ENCODE results near the gene ZNF80.

ZNF80 gene

DNA sequence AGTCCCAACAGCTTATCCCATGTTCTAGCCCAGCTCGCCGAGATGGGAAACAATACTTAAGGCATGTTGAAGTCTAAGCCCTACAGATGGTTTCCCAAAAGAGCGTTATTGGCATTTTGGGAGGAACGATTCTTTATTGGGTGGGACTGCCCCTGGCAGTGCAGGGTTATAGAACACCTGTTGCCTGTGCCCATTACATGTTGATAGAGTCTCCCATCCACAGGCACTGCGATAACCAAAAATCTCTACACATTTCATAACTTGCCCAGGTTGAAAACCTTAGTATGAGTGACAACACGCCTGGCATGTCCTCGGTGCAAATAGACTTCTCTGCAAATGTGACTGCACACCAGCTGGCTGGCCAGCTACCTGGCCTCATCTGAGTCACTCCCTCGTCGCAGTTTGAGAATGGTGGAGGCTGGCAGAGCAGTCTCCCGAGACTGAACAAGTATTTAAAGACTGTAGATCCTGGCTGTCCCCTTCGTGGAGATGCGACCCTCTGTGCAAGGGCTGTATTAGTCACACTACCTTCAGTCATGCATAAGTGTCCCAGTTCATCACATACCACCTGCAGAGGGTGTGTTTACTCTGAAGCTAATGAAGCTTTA lies 18.7 kb downstream of the ZNF80 start:
- no peak for DNase-seq (ENCODE audit: low read depth)

DNA sequence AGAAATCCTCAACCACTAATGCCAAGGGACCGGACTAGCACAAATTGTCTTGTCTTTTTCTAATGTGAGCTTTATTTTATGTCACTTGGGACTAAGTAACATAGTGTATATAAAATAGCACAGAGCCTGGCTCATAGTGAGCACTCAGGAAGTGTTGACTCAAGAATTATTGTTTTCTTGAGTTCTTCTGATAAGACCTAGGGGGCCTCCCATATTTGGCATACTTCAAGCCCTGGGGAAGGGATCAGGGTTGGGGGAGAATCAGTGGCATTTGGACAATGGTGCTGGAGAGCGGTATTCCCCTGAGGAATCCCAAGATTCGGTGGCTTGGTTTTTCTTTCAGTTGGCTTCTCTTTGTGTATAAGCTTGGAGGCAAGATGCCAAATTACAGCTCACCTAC lies 19.4 kb downstream of the ZNF80 start:
- no peak for DNase-seq (ENCODE audit: low read depth)

DNA sequence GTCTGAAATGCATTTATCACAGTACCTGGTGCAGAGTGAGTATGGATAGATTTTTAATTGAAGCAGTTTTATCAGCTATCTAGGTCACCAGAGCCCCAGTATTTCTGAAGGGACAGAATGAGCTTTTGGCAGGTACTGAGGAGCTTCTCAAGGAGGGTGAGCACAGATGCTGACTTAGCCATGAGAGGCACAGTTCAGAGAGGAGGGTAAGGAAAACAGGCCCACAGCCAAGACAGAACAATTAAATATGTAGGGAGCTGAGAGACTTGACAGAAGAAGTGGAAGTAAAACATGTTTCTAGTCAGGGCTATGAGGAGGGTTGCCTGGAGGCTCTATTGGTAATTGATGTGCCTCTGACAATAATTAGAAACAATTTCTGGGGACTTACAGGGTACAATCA lies 20.1 kb downstream of the ZNF80 start:
- no peak for DNase-seq (ENCODE audit: low read depth)

DNA sequence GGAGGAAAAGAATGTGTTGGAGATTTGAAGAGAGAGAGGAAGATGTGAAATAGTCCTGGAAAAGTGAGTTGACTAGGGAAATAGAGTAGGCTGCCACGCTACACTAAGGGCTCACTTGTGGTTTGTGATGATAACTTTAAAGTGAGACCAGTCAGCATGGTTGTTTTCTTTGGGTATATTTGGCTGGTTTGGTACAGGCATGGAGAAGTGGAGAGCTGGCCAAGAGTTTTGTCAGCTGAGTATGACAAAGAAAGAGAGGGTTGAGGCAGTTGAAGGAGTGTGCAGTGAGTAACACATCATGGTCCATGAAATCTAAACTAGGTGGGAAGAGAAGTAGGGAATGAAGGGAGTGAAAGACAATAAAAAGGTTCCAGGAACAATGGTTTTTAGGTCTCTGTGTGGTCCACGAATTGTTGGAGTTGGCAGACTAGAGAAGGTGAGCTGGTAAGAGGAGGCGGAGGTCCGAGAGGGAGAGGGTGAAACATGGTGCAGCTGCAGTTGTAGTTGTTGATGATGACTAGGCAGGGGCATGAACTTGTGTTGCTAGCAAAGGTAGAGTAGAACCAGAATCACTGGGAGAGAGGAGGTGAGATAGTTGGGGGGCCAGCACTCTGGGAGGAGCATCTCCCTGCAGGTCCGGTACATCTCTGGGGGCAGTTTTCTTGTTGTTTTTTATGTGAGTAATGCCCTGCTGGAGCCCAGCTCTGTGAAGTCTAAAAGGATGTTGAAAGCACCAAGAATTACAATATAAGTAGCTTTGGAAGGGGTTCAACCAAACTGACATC lies 21.0 kb downstream of the ZNF80 start:
- DNase-seq (ENCODE audit: low read depth), result no peak

DNA sequence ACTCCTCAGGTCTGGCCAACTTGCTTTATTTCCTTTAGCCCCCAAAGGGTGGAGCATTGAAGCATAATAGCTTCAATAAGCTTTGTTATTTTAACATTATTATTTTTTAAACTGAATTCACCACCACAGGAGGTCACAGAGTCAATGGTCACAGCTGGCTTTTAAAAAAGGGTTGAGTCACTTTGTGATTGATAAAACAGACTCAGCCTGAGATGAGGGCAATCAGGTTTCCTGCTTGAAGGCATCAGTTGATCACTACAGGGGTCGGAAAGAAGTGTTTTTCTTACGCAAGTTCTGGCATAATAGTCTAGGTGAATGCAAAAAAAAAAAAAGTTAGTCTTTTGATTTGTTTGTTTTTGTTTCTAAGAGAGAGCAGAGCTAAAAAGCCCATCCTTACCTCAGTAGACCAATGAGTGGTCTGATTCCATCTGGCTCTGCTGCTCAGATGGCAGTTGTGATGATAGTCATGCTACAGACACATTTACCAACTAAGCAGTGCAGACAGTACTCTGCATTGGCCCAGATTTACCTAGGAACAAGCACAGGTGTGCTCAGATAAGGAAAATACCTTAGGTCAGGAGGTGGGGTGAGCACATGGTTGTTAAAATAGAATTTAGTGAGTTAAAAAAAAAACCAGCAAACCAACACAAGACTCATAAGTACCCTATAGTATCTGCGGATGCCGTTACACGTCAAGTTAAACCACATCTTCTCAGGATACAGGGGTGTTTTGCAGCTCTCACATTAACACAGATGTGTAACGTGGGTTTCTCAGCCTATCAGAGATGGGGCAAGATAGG lies 22.6 kb downstream of the ZNF80 start:
- no peak for DNase-seq (ENCODE audit: low read depth)

DNA sequence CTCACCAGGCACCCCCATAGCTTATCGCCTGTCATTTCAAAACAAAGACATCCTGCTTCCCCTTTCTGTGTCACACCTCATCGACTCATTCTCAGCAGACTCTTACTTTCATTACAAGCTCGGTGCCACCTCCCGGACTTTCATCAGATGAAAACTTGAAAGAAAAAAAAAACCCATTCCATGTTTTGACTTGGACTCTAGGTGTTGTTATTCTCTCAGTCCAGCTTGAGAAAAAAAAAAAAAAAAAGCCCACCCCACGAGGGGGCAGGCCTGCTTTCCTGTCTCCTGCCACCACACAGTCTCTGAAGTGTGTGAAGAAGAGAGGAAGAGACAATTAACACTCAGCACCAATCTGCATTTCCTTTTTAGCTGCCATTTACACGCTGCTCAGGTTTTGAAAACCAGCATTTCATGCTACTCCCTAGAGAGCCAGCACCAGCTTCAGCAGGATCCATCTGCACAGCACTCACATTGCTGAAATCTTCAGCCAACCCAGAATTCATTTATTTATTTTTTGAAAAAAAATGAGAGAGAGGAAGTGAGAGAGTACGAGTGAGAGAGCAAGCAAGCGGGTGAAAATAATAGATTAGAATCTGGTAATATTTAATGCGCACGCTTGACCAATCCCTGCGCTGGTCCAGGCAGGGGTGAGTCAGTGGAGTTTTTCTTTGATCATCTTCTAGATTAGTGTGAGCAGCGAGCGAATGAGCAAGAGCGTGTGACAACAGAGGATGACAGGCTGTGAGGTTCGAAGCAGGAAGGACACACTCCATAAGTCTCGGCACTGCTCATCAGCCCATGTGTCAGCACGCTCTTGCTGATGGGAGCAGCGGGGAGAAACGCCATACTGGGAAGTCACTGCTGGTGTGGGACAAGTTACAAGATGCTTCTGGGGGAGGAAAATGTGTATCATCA lies 23.5 kb downstream of the ZNF80 start:
- peak; percentile 37 for DNase-seq (ENCODE audit: low read depth)

DNA sequence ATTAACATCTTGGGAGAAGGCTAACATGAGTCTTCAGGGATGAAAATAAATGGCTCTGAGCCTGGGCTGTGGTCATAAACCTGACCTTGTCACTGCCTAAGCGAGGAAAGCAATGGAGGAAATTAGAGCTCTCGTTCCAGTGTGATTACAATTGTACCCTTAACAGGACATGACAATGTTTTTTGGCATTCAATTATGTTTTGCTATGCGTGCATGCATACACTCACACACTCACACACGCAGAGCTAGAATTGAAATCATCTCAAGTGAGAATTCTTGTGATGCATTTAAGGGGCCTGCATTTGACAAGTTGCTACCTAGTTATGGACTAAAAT lies 24.1 kb downstream of the ZNF80 start:
- DNase-seq (ENCODE audit: low read depth), result no peak

DNA sequence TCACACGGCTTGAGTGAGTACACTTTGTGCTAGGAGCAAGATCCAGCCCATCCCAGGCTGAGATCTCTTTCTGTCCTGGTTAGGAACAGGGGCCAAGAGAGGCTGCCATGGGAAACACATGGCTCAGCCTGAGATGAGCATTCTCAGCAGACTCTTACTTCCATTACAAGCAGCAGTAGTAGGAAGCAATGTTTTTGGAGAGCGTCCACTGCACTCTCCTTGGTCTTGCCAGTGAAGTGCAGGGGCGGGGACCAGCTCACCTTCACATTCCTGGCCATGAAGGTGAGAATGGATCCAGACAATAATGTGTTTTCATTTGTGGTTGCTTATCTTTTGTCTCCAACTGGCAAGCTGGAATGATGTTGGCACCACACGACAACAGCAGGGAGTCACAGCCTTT lies 24.7 kb downstream of the ZNF80 start:
- DNase-seq (ENCODE audit: low read depth), result no peak

DNA sequence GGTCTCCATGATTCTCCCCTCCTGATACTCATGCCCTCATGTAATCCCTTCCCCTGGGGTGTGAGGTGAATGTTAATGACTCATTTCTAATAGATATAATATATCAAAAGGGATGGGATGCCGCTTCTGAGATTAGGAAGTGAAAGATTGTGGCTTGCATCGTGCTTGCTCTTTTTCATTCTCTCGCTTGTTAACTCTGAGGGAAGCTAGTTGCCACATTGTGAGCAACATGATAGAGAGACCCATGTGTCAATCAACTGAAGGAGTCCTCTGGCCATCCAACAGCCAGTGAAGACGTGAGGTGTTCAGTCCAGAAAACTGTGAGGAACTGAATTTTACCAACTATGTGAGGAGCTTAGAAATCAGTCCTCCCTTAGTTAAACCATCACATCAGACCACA lies 29.6 kb downstream of the ZNF80 start:
- DNase-seq (ENCODE audit: low read depth), result no peak

DNA sequence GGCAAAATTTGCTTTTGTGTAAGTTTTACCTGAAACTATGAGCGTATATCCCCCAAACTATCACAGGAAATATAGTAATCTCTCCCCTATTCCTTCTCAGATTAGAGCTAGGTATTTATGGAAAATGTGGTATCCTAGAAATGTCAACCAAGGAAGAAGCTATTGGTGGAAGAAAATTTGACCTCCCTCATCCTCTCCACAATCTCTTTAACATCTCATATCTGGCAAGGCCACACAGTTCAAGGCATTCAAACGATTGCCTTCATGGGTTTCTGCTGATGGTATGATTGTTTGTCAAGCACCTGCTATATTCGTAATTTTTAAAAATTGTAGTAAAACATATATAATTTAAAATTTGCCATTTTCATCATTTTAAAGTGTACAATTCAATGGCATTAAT lies 31.0 kb downstream of the ZNF80 start:
- DNase-seq (ENCODE audit: low read depth), result no peak

DNA sequence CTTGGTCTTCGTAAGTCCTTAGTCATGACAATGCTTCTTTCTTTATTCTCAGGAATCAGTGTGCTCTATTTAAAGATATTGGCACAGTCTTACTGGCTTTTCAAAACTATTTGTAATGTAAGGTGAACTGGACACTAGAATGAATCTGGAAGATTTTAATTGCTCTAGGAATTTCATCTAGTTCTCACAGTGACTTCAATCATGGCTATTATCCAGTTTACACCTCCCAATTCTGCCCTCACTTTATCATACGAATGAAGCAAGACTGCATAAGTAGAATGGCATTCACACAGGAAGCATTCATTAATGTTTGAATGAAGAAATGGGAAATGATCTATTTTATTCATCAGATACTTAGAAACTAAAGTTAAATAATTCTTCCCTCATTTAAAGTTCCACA lies 31.8 kb downstream of the ZNF80 start:
- no peak for DNase-seq (ENCODE audit: low read depth)

DNA sequence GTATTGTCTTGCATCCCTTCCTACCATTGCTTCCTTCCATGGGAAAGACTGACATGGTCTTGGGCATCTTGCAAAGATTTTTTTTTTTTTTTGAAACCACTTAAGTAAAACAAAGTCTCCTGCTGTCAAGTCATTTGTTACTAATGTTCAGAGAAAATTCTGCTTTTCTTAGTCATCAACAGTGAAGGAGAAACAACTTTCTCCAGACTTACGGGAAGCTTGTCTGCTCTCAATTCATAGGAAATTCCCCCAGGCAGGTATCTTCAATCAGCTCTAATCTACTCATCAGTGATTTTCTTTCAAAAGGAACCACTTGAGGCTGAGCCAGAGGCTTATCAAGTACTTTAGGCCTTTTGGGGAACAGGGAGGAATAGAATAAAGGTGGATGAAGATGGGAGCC lies 42.6 kb downstream of the ZNF80 start:
- DNase-seq (ENCODE audit: low read depth), result no peak

DNA sequence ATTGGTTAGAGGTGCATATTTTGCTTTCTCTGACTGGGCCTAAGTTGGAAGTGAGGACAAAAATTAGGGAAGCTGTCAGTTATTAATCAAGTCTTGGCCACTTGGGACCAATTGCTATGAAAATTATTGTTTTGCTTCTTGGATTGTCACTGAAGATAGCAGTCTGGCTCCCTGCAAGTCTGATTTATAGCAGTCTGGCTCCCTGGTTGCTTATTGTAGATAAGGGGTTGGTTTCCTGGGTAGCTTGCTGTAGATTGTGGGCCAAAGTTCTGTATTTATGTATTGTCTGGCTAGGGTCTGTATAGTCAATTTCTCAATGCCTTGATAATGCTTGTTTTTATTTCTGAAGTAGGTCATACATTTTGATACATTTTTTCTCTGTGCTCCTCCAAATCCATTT lies 45.2 kb downstream of the ZNF80 start:
- DNase-seq (ENCODE audit: low read depth), result no peak

DNA sequence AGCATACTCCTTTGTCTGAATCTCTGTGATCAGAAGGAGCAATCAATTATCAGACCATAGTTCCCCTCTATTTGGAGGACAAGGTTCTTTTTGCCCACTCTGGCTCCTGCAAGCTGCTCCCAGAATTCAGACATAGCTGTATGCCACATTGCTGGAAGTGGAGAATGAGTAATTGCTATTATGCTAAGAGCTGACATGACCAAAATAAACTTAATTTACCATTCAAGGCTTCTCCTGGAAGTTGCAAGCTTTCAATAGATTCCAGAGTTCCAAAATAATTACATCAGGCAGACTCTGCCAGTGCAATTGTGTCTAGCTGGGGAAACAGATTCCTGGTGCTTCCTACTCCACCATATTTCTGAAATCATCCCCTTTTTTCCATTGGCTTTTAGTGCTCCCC lies 50.9 kb downstream of the ZNF80 start:
- DNase-seq (ENCODE audit: low read depth), result no peak

All from stimulated activated CD8-positive, alpha-beta memory T cell treated with anti-CD3 and anti-CD28 coated beads, Interleukin-4, amount 100 ng/mL, for 24 hours (primary cell).